K562 (cell line): ENCODE measurements around the gene NMNAT2. TPM values are rescaled to one million over a fixed set of nuclear protein-coding genes. Genes with fewer than 3 reads are reported as not detected.

Experiments used
- ATAC-seq: fragments of 200-7000 bp; cut with Tn5 transposase; 3 replicates; pipeline ENCODE4 v1.9.1; 2020; ENCODE audit warnings: moderate library complexity
- BruUV-seq: library from RNA; stranded (reverse); fragments of 400-500 nt; replicated peaks from 2 replicates; lab custom pipeline; 2021; lab: Mats Ljungman, UMichigan
- CTCF ChIA-PET: fragments of 300-600 bp; formaldehyde crosslinking; extraction: SDS; loops from one replicate; lab custom pipeline; 2021; ENCODE audit warnings: low intra/inter-chr PET ratio; lab: Yijun Ruan, JAX
- POLR2A ChIA-PET: fragments of 300-600, 350-650 bp; sonication (Branson Sonifier 250); formaldehyde crosslinking; extraction: SDS; loops from one replicate; lab custom pipeline; 2021; ENCODE audit warnings: antibody characterized with exemption, inconsistent platforms; lab: Yijun Ruan, JAX
- DNase-seq, 4 experiments: peaks; one replicate each; pipeline versions ENCODE4 v3.0.0 to v3.0.0-alpha.2; 2011 to 2018; ENCODE audit warnings: low spot score in 3 of 4, mixed read lengths in 3 of 4; ENCODE audit errors: extremely low read depth in 1 of 4
- FAIRE-seq: peaks from 2 replicates; lab custom pipeline; 2011; peaks lifted over from hg19 to GRCh38; lab: Jason Lieb, UNC
- H2AFZ ChIP-seq: 2 replicates; pipeline ENCODE4 v1.6.0; 2011; ENCODE audit warnings: low read depth, low read length, control low read depth, inconsistent platforms
- H3K27ac ChIP-seq: fragments of 200-600 bp; 3 replicates; pipeline ENCODE4 v1.8.0; 2011; ENCODE audit warnings: low read depth, mild to moderate bottlenecking, control low read depth, inconsistent platforms, low read length, moderate library complexity, mixed read lengths; ENCODE audit errors: extremely low read depth
- H3K27me3 ChIP-seq, 2 experiments: fragments of 300-600 bp in 1 of 2; 2 replicates in 1 of 2; 3 replicates in 1 of 2; pipeline versions ENCODE4 v1.6.0 to v1.8.0; 2011; ENCODE audit warnings: inconsistent platforms in 2 of 2, low read length in 2 of 2, mild to moderate bottlenecking in 1 of 2, mixed read lengths in 1 of 2, moderate library complexity in 1 of 2; ENCODE audit not compliant: control insufficient read depth in 2 of 2, insufficient read depth in 2 of 2
- H3K36me3 ChIP-seq: fragments of 300-600 bp; 3 replicates; pipeline ENCODE4 v1.8.0; 2011; ENCODE audit warnings: mild to moderate bottlenecking, low read length, inconsistent platforms; ENCODE audit not compliant: control insufficient read depth, insufficient read depth
- H3K4me1 ChIP-seq, 2 experiments: fragments of 200-600 bp in 1 of 2; replicated peaks in 1 of 2; 2 replicates in 1 of 2; 3 replicates in 1 of 2; pipeline versions ENCODE4 v1.5.1 to v1.8.0; 2011; ENCODE audit warnings: inconsistent platforms in 2 of 2, low read length in 2 of 2, mild to moderate bottlenecking in 1 of 2, mixed read lengths in 1 of 2, moderate library complexity in 1 of 2; ENCODE audit not compliant: control insufficient read depth in 2 of 2, insufficient read depth in 2 of 2
- H3K4me2 ChIP-seq: 2 replicates; pipeline ENCODE4 v1.6.1; 2011; ENCODE audit warnings: low read length, control low read depth, inconsistent platforms, mixed read lengths; ENCODE audit not compliant: insufficient read depth
- H3K4me3 ChIP-seq: fragments of 200-600 bp; sonication (generic), shearing (Covaris generic); 2 replicates; pipeline ENCODE4 v1.5.1; 2016; ENCODE audit warnings: control low read depth, inconsistent platforms
- H3K79me2 ChIP-seq: fragments of 200-600 bp; 3 replicates; pipeline ENCODE4 v1.8.0; 2011; ENCODE audit warnings: low read length, inconsistent platforms; ENCODE audit not compliant: control insufficient read depth, insufficient read depth
- H3K9ac ChIP-seq, 2 experiments: 2 replicates each; pipeline versions ENCODE4 v1.6.0 to v1.6.1; 2011; ENCODE audit warnings: low read depth in 2 of 2, low read length in 2 of 2, control low read depth in 1 of 2, inconsistent platforms in 1 of 2, mild to moderate bottlenecking in 1 of 2, mixed read lengths in 1 of 2; ENCODE audit not compliant: insufficient read depth in 1 of 2
- H3K9me1 ChIP-seq: one replicate; pipeline ENCODE4 v1.6.0; 2011; ENCODE audit warnings: inconsistent platforms, mild to moderate bottlenecking, low read length, moderate library complexity; ENCODE audit not compliant: control insufficient read depth, insufficient read depth
- H3K9me3 ChIP-seq: replicated peaks from 2 replicates; pipeline ENCODE4 v1.5.1; 2011; ENCODE audit warnings: low read depth, low read length, inconsistent platforms; ENCODE audit not compliant: control insufficient read depth, insufficient read depth
- H4K20me1 ChIP-seq: replicated peaks from 2 replicates; pipeline ENCODE4 v1.6.1; 2011; ENCODE audit warnings: low read length, inconsistent platforms, mixed read lengths; ENCODE audit not compliant: control insufficient read depth, insufficient read depth
- CAMTA2 ChIP-seq: fragments of 250-450 bp; sonication (Bioruptor Pico); conservative IDR thresholded peaks from 2 replicates; pipeline ENCODE4 v1.5.1; 2022
- COPS2 ChIP-seq: fragments of 450-650 bp; conservative IDR thresholded peaks from 2 replicates; pipeline ENCODE4 v1.6.1; 2016; ENCODE audit warnings: mild to moderate bottlenecking, moderate library complexity
- CTCFL ChIP-seq: IDR thresholded peaks from 2 replicates; pipeline ENCODE4 v1.6.1; 2011; ENCODE audit warnings: borderline replicate concordance, low read depth, mild to moderate bottlenecking, moderate library complexity, low read length; ENCODE audit not compliant: insufficient read depth, poor library complexity, severe bottlenecking
- GTF2F1 ChIP-seq: IDR thresholded peaks from 2 replicates; pipeline ENCODE4 v1.6.1; 2011; ENCODE audit warnings: low read depth, low read length, improper control_type of control experiment
- HCFC1 ChIP-seq: IDR thresholded peaks from 2 replicates; pipeline ENCODE4 v1.6.1; 2012; ENCODE audit warnings: low read depth, low read length, improper control_type of control experiment
- HNRNPUL1 ChIP-seq: fragments of 200-400 bp; formaldehyde crosslinking; IDR thresholded peaks from 2 replicates; pipeline ENCODE4 v1.6.1; 2017; ENCODE audit warnings: low read length
- ILK ChIP-seq: fragments of 450-650 bp; IDR thresholded peaks from 2 replicates; pipeline ENCODE4 v1.6.1; 2016; ENCODE audit warnings: missing genetic modification characterization, low read depth, mild to moderate bottlenecking, missing compliant biosample characterization, moderate library complexity, borderline replicate concordance
- KLF13 ChIP-seq: fragments of 450-650 bp; IDR thresholded peaks from 2 replicates; pipeline ENCODE4 v1.6.1; 2016; ENCODE audit warnings: missing genetic modification characterization, low read depth, mild to moderate bottlenecking, missing compliant biosample characterization, moderate library complexity, borderline replicate concordance
- MAZ ChIP-seq, 2 experiments: fragments of 450-650 bp in 1 of 2; sonication (generic) in 1 of 2; formaldehyde crosslinking; IDR thresholded peaks in 1 of 2; conservative IDR thresholded peaks in 1 of 2; 2 replicates each; pipeline versions ENCODE4 v1.4.0 to v1.5.0; 2020; ENCODE audit warnings: mild to moderate bottlenecking in 1 of 2, missing genetic modification reagents in 1 of 2
- MITF ChIP-seq: IDR thresholded peaks from 2 replicates; pipeline ENCODE4 v1.6.1; 2014; ENCODE audit warnings: antibody characterized with exemption
- RBM22 ChIP-seq: fragments of 200-400 bp; formaldehyde crosslinking; IDR thresholded peaks from 2 replicates; pipeline ENCODE4 v1.6.1; 2018; ENCODE audit warnings: low read length, low read depth; ENCODE audit not compliant: poor library complexity, severe bottlenecking
- RHOXF2B ChIP-seq: fragments of 250-450 bp; sonication (Bioruptor Pico); conservative IDR thresholded peaks from 2 replicates; pipeline ENCODE4 v1.5.1; 2021
- SIN3A ChIP-seq, 2 experiments: fragments of 150-350 bp in 1 of 2; IDR thresholded peaks; 2 replicates each; pipeline ENCODE4 v1.6.1; 2011 to 2016; ENCODE audit warnings: borderline replicate concordance in 2 of 2, low read depth in 2 of 2, low read length in 2 of 2, mild to moderate bottlenecking in 2 of 2, moderate library complexity in 2 of 2; ENCODE audit not compliant: control insufficient read depth in 1 of 2
- SMAD3 ChIP-seq: fragments of 450-650 bp; formaldehyde crosslinking; conservative IDR thresholded peaks from 2 replicates; pipeline ENCODE4 v1.4.0; 2020; ENCODE audit warnings: mild to moderate bottlenecking
- TRIM24 ChIP-seq, 2 experiments: fragments of 450-650 bp; IDR thresholded peaks; 2 replicates each; pipeline ENCODE4 v1.6.1; 2016
- ZNF24 ChIP-seq: fragments of 450-650 bp; IDR thresholded peaks from 2 replicates; pipeline ENCODE4 v1.6.1; 2016
- WGBS: fragments of 100-300 bp; shearing (Covaris generic); methylation state at CpG from one replicate; pipeline ENCODE4 v1.1.6; 2016; ENCODE audit warnings: low coverage, mixed read lengths; ENCODE audit not compliant: insufficient coverage; ENCODE audit errors: missing lambda C conversion rate; 5-methylcytosine and 5-hydroxymethylcytosine counted together
- in situ Hi-C: fragments of 300-500 bp; cut with MboI; formaldehyde crosslinking; loops from 4 replicates; pipeline ENCODE4 v1.15.0; 2018; ENCODE audit warnings: inconsistent platforms, mixed read lengths
- intact Hi-C: fragments of 100-400 bp; cut with micrococcal nuclease; formaldehyde crosslinking; loops from 2 replicates; pipeline ENCODE4 v1.14.2; 2022
- polyA plus RNA-seq, 8 experiments: library from polyadenylated mRNA; depleted of rRNA in 4 of 8; stranded (reverse) in 5 of 8; unstranded in 3 of 8; fragments of >200 nt; fragmentation: Nextera tagmentation in 2 of 8; fragmentation: Illumina TruSeq in 1 of 8; extraction: Ambion mirVana in 2 of 8; extraction: Trizol in 1 of 8; gene quantifications; 2 replicates each; pipeline versions ENCODE4 v1.2.1 to v1.2.3, GENCODE V29; 2011 to 2014; ENCODE audit warnings: inconsistent platforms in 1 of 8, missing spikeins in 1 of 8
- total RNA-seq, 7 experiments: library from RNA; depleted of rRNA in 6 of 7; stranded (reverse); fragments of >200 nt in 6 of 7; fragmentation: Illumina TruSeq in 2 of 7; extraction: Trizol in 2 of 7; gene quantifications; 2 replicates each; pipeline versions ENCODE4 v1.2.1 to v1.2.3, GENCODE V29; 2011 to 2021; ENCODE audit warnings: low replicate concordance in 1 of 7

The NMNAT2 gene
- total and polyA plus RNA-seq, 9 of the 15 experiments (the other 6 are each of a cell fraction or from before 2014, with no cell fraction given), result not detected

GRCh38 chr1:183407474-183407873, 10.7 kb downstream of the NMNAT2 start:
- Histone ChIP-seq H3K9me3 (no peaks in the 10 kb centered on the region), H4K20me1 (no peaks in the 10 kb centered on the region), H3K27ac (no peak overlapping the region), H3K4me3 (no peak overlapping the region)
- in situ Hi-C loops, result no loop called here
- TF ChIP-seq SMAD3 (CRISPR knock-in tag) (no peak), CTCFL (no peak), KLF13 (tag) (no peak), RHOXF2B (no peak), RBM22 (no peak), HNRNPUL1 (no peak), MITF (no peak), CAMTA2 (no peak), TRIM24 (IDR thresholded peaks at IDR 0.05) (no peak), COPS2 (no peak), ZNF24 (no peak), ILK (no peak), HCFC1 (no peak), GTF2F1 (no peak), SIN3A (IDR thresholded peaks at IDR 0.05; ENCODE audit: borderline replicate concordance in 2 of 2, control insufficient read depth in 1 of 2, low read depth in 2 of 2, low read length in 2 of 2) (no peak), MAZ (CRISPR knock-in tag; conservative IDR thresholded peaks at IDR 0.05 in 1 of 2, IDR thresholded peaks at IDR 0.05 in 1 of 2) (no peak)
- TF ChIP-seq, all 486 proteins: peak for 0
- FAIRE-seq (no peak), ATAC-seq (no peak), DNase-seq (no peak)
- no peaks in the 10 kb centered on the region for H3K79me2 ChIP-seq
- no peaks in the 10 kb centered on the region for H3K4me1 ChIP-seq
- no TSS peak for BruUV-seq
- ChIA-PET POLR2A (interaction anchor here (0.7 kb wide), 1 partner anchor 126 kb away, joined by 3 read pairs; no protein-coding TSS in a partner anchor), CTCF (no interaction called here)
- H3K4me2 ChIP-seq, result no peak overlapping the region
- H3K36me3 ChIP-seq, result no peaks in the 10 kb centered on the region
- no peak overlapping the region for H2AFZ ChIP-seq
- intact Hi-C loops, result no loop called here
- no peak overlapping the region for H3K9ac ChIP-seq
- no peaks in the 10 kb centered on the region for H3K9me1 ChIP-seq
- 0% methylated on average over 2 of the region's 2 CpGs for WGBS
- H3K27me3 ChIP-seq, result no peaks in the 10 kb centered on the region
